Transverse colon (tissue), 4 donors: ENCODE measurements around the gene ZNF326. TPM values are rescaled to one million over a fixed set of nuclear protein-coding genes. Genes with fewer than 3 reads are reported as not detected.

ENCODE experiments used
- DNase-seq: peaks from one replicate; pipeline ENCODE4 v3.0.0-alpha.2; 2019
- H3K27ac ChIP-seq, 4 donors: fragments of 200-600 bp; sonication (generic); 2 replicates each; pipeline ENCODE4 v1.5.1; 2016 to 2018; ENCODE audit warnings: inconsistent platforms in 4 of 4
- H3K27me3 ChIP-seq: fragments of 200-600 bp; sonication (generic); 2 replicates; pipeline ENCODE4 v1.5.1; 2017; ENCODE audit warnings: inconsistent platforms
- H3K36me3 ChIP-seq, 4 donors: fragments of 200-600 bp; sonication (generic); 2 replicates each; pipeline ENCODE4 v1.5.1; 2017 to 2019; ENCODE audit warnings: inconsistent platforms in 4 of 4
- H3K4me1 ChIP-seq, 4 donors: fragments of 200-600 bp; sonication (generic); 2 replicates each; pipeline ENCODE4 v1.5.1; 2017 to 2020; ENCODE audit warnings: inconsistent platforms in 4 of 4
- H3K4me3 ChIP-seq, 4 donors: fragments of 200-600 bp; sonication (generic); 1 replicate in 1 of 4; 2 replicates in 3 of 4; pipeline versions ENCODE4 v1.5.1 to v1.6.1; 2017 to 2019; ENCODE audit warnings: inconsistent platforms in 4 of 4
- H3K9me3 ChIP-seq, 2 donors: fragments of 200-600 bp; sonication (generic); 2 replicates each; pipeline ENCODE4 v1.5.1; 2017 to 2019; ENCODE audit warnings: inconsistent platforms in 2 of 2
- EP300 ChIP-seq: sonication (generic); formaldehyde crosslinking; IDR thresholded peaks from one replicate; pipeline ENCODE4 v1.6.1; 2017; ENCODE audit warnings: antibody characterized with exemption, low read depth
- POLR2A ChIP-seq: fragments of 450-650 bp; IDR thresholded peaks from one replicate; pipeline ENCODE4 v1.6.1; 2016; ENCODE audit warnings: antibody characterized with exemption, mild to moderate bottlenecking, moderate library complexity
- POLR2AphosphoS5 ChIP-seq, 3 donors: sonication (generic); formaldehyde crosslinking; IDR thresholded peaks; one replicate each; pipeline ENCODE4 v1.6.1; 2016; ENCODE audit warnings: antibody characterized with exemption in 3 of 3
- WGBS, 2 donors: methylation state at CpG; one replicate each; pipeline ENCODE4 v1.1.5; 2018; ENCODE audit warnings: low coverage in 1 of 2; 5-methylcytosine and 5-hydroxymethylcytosine counted together
- in situ Hi-C, 4 donors: fragments of 200-750 bp; cut with MboI; loops; one replicate each; pipeline versions ENCODE4 v1.15.0 to v1.15.1; 2017; ENCODE audit warnings: low sequenced_read_pairs in 3 of 4, low pct_ligation_motif_present in 1 of 4, low pct_unique_long_range_greater_than_20kb in 1 of 4
- intact Hi-C: fragments of 100-400 bp; cut with DNase I; formaldehyde crosslinking; loops from one replicate; pipeline ENCODE4 v1.15.1; 2023; ENCODE audit warnings: low total_unique reads
- total RNA-seq, 4 donors: library from RNA; depleted of rRNA; stranded (reverse); fragments of >200 nt; gene quantifications; one replicate each; pipeline ENCODE4 v1.1.0, GENCODE V29; 2016
- TF ChIP-seq, protein P1 (sequence below), 5 experiments: fragments of 200-600 bp in 3 of 5; fragments of 450-650 bp in 2 of 5; sonication (generic) in 3 of 5; IDR thresholded peaks; 1 replicate in 2 of 5; 2 replicates in 3 of 5; pipeline ENCODE4 v1.5.1; 2016 to 2017; ENCODE audit warnings: antibody characterized with exemption in 5 of 5, inconsistent platforms in 3 of 5, mild to moderate bottlenecking in 2 of 5, moderate library complexity in 1 of 5

Gene ZNF326
- total RNA-seq, 4 donors from 2014 or later = 32.4 to 59.1 (median 39.9) TPM

DNA sequence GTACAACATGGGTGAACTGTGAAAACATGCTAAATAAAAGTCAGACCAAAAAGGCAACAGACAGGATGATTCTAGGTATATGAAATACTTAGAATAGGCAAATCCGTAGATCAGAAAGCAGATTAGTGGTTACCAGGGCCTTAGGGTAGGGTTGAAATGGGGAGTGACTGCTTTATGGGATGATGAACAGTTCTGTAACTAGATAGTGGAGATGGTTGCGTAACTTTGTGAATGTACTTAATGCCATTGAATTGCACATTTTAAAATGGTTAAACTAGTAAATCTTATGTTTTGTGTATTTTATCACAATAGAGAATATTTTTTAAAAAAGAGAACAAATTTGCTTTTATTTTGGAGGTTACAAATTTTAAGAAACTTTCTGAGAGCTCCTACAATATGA lies 17.4 kb downstream of the ZNF326 start:
- intact Hi-C loops (no loop called here), in situ Hi-C loops (no loop called here)
- no peaks in the 10 kb centered on the region for H3K9me3 ChIP-seq
- H3K4me1 ChIP-seq = peaks cover 0 to 6% (median 0%) of the 10 kb centered on the region in 4 donors
- H3K27ac ChIP-seq = no peak overlapping the region
- no peak for DNase-seq
- peaks cover 0 to 71% (median 34%) of the 10 kb centered on the region in 4 donors for H3K36me3 ChIP-seq
- no peak for TF ChIP-seq EP300
- no peak for TF ChIP-seq POLR2A
- TF ChIP-seq, protein P1, sequence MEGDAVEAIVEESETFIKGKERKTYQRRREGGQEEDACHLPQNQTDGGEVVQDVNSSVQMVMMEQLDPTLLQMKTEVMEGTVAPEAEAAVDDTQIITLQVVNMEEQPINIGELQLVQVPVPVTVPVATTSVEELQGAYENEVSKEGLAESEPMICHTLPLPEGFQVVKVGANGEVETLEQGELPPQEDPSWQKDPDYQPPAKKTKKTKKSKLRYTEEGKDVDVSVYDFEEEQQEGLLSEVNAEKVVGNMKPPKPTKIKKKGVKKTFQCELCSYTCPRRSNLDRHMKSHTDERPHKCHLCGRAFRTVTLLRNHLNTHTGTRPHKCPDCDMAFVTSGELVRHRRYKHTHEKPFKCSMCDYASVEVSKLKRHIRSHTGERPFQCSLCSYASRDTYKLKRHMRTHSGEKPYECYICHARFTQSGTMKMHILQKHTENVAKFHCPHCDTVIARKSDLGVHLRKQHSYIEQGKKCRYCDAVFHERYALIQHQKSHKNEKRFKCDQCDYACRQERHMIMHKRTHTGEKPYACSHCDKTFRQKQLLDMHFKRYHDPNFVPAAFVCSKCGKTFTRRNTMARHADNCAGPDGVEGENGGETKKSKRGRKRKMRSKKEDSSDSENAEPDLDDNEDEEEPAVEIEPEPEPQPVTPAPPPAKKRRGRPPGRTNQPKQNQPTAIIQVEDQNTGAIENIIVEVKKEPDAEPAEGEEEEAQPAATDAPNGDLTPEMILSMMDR (IDR thresholded peaks at IDR 0.05) = no peak
- TF ChIP-seq POLR2AphosphoS5 (IDR thresholded peaks at IDR 0.05) = no peak
- no peak overlapping the region for H3K4me3 ChIP-seq
- 95 to 99% methylated on average over 2 of the region's 2 CpGs for WGBS, 2 donors
- no peaks in the 10 kb centered on the region for H3K27me3 ChIP-seq

DNA sequence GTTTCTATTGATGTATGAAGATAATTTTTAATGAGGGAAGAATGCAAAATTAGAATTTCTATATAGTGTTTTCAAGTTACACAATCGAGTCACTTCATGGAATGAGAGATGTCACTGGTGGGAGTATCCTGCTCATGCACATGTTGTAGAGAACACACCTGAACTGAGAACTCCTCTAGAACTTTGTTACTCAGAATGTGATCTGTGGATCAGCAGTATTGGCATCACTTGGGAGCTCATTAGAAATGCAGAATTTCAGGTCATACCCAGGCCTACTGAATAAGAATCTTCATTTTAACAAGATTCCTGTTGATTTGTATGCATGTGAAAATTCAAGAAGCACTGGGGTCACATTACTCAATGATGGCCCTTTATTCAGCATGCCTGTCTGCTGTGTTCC lies 28.8 kb downstream of the ZNF326 start:
- intact Hi-C loops (no loop called here), in situ Hi-C loops (no loop called here)
- Histone ChIP-seq H3K4me3 (no peak overlapping the region), H3K27me3 (no peaks in the 10 kb centered on the region), H3K36me3 (peaks cover 0 to 93% (median 40%) of the 10 kb centered on the region in 4 donors), H3K9me3 (no peaks in the 10 kb centered on the region), H3K27ac (no peak overlapping the region), H3K4me1 (no peaks in the 10 kb centered on the region)
- 100% methylated on average over 1 of the region's 1 CpG for WGBS, 2 donors
- TF ChIP-seq EP300 (no peak), POLR2A (no peak), POLR2AphosphoS5 (IDR thresholded peaks at IDR 0.05) (no peak)
- TF ChIP-seq, protein P1 (IDR thresholded peaks at IDR 0.05) = no peak
- no peak for DNase-seq

DNA sequence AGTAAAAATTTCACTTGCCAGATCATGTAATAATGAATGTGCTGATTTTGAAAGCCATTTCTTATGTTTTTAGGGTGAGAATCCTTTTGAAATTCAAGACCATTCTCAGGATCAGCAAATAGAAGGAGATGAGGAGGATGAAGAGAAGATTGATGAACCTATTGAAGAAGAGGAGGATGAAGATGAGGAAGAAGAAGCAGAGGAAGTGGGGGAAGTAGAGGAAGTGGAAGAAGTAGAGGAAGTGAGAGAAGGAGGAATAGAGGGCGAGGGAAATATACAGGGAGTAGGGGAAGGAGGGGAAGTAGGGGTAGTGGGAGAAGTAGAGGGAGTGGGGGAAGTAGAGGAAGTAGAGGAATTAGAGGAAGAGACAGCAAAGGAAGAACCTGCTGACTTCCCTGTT lies 32.4 kb downstream of the ZNF326 start:
- H3K27me3 ChIP-seq = no peaks in the 10 kb centered on the region
- intact Hi-C loops (no loop called here), in situ Hi-C loops (no loop called here)
- H3K36me3 ChIP-seq = peaks cover 0 to 85% (median 37%) of the 10 kb centered on the region in 4 donors
- TF ChIP-seq EP300 = no peak
- no peak for TF ChIP-seq POLR2A
- TF ChIP-seq POLR2AphosphoS5 (IDR thresholded peaks at IDR 0.05) = no peak
- TF ChIP-seq, protein P1 (IDR thresholded peaks at IDR 0.05) = no peak
- DNase-seq = no peak
- H3K4me1 ChIP-seq = no peaks in the 10 kb centered on the region
- WGBS, 2 donors = 70 to 88% methylated on average over 1 of the region's 1 CpG
- no peak overlapping the region for H3K4me3 ChIP-seq
- H3K27ac ChIP-seq = no peak overlapping the region
- no peaks in the 10 kb centered on the region for H3K9me3 ChIP-seq

DNA sequence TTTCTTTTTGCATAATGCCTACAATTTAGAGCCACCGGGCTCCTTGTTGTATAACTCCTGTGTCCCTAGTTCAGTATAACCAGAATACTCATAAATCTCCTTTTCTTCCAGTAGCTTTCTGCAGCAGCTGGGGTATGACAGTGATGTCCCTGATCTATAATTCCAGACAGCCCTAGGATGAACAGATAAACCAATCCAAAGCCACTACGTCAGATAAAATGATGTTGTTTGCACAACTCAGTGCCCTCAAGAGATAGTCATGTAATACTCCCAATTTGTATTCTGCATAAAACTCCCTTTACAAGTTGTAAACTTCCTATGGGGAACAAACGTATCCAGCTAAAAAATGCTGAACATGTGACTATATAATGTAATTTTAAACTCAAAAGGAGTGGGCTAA lies 44.7 kb downstream of the ZNF326 start:
- Histone ChIP-seq H3K9me3 (no peaks in the 10 kb centered on the region), H3K27me3 (no peaks in the 10 kb centered on the region), H3K36me3 (no peaks in the 10 kb centered on the region), H3K27ac (no peak overlapping the region), H3K4me3 (no peak overlapping the region), H3K4me1 (no peaks in the 10 kb centered on the region)
- intact Hi-C loops = no loop called here
- DNase-seq = no peak
- 52 to 64% methylated on average over 3 of the region's 3 CpGs for WGBS, 2 donors
- TF ChIP-seq EP300 (no peak), POLR2A (no peak), POLR2AphosphoS5 (IDR thresholded peaks at IDR 0.05) (no peak)
- TF ChIP-seq, protein P1 (IDR thresholded peaks at IDR 0.05) = no peak
- in situ Hi-C loops = no loop called here
